Upper lobe of left lung (tissue), 6 donors: Measurements from ENCODE around the gene SLC12A1. TPM values are rescaled to one million over a fixed set of nuclear protein-coding genes. Genes with fewer than 3 reads are reported as not detected.
A peak's percentile ranks its signal among the peaks of the same experiment; 100 is the strongest.

Experiments
- ATAC-seq, 2 donors: fragments of 200-7000 bp; cut with Tn5 transposase; one replicate each; pipeline ENCODE4 v1.9.1; 2022; ENCODE audit warnings: mild to moderate bottlenecking in 2 of 2, moderate library complexity in 2 of 2; ENCODE audit not compliant: low FRiP score in 2 of 2
- DNase-seq, 2 donors: peaks; one replicate each; pipeline ENCODE4 v3.0.0-alpha.2; 2019 to 2020
- H3K27ac ChIP-seq, 4 donors: fragments of 200-600 bp; sonication (generic); one replicate each; pipeline ENCODE4 v1.5.1; 2016 to 2019
- H3K27me3 ChIP-seq, 4 donors: fragments of 200-600 bp; sonication (generic); one replicate each; pipeline ENCODE4 v1.5.1; 2017 to 2019
- H3K36me3 ChIP-seq, 4 donors: fragments of 200-600 bp; sonication (generic); one replicate each; pipeline ENCODE4 v1.5.1; 2016 to 2019
- H3K4me1 ChIP-seq, 4 donors: fragments of 200-600 bp; sonication (generic); one replicate each; pipeline ENCODE4 v1.5.1; 2018 to 2019
- H3K4me3 ChIP-seq, 4 donors: fragments of 200-600 bp; sonication (generic); one replicate each; pipeline ENCODE4 v1.5.1; 2017 to 2019; ENCODE audit warnings: mild to moderate bottlenecking in 2 of 4, moderate library complexity in 1 of 4
- H3K9me3 ChIP-seq, 4 donors: fragments of 200-600 bp; sonication (generic); one replicate each; pipeline ENCODE4 v1.5.1; 2018 to 2019
- EP300 ChIP-seq, 4 donors: sonication (generic); formaldehyde crosslinking; IDR thresholded peaks; one replicate each; pipeline ENCODE4 v1.5.1; 2017; ENCODE audit warnings: antibody characterized with exemption in 4 of 4, control low read depth in 2 of 4
- POLR2A ChIP-seq, 4 donors: fragments of 450-650 bp; IDR thresholded peaks; one replicate each; pipeline ENCODE4 v1.5.1; 2016 to 2017; ENCODE audit warnings: antibody characterized with exemption in 4 of 4, mild to moderate bottlenecking in 2 of 4
- POLR2AphosphoS5 ChIP-seq, 2 donors: sonication (generic); formaldehyde crosslinking; IDR thresholded peaks; one replicate each; pipeline ENCODE4 v1.5.1; 2017; ENCODE audit warnings: antibody characterized with exemption in 2 of 2
- WGBS, 2 donors: methylation state at CpG; one replicate each; pipeline ENCODE4 v1.1.5; 2017 to 2018; 5-methylcytosine and 5-hydroxymethylcytosine counted together
- total RNA-seq, 6 donors: library from RNA; depleted of rRNA in 4 of 6; stranded (reverse); fragments of >200 nt in 4 of 6; gene quantifications; one replicate each; pipeline versions ENCODE4 v1.1.0 to v1.2.1, GENCODE V29; 2016 to 2021
- TF ChIP-seq, protein P1 (sequence below), 6 experiments: fragments of 450-650 bp in 4 of 6; fragments of 200-600 bp in 2 of 6; sonication (generic) in 2 of 6; IDR thresholded peaks; one replicate each; pipeline ENCODE4 v1.5.1; 2016 to 2019; ENCODE audit warnings: antibody characterized with exemption in 6 of 6
- donor health status: DM: no; HTN: no; CAD: no; lungs with moderate emphysema.
- donor health status: DM: no; HTN: yes; CAD: no; lungs with severe emphysema.

The SLC12A1 gene
- total RNA-seq, 6 donors from 2014 or later, result not detected

DNA sequence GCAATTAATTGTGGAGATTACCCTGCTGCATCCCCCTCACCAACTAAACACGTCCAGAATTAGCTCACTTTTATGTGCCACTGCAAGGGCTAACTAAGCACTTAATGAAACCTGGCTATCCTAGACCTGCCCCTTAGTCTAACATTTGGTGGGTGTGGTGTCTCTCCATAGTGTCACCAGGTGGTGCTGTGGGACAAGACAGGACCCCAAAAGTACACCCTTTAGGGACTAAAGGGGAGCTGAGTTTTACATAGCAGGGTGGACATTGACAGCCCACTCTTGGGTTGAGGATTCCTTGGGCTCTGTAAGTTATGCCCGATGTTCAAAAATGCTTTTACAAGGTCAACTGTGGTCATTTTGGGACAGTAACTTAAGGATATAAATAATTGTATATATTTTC lies 130.8 kb downstream of the SLC12A1 start:
- WGBS, 2 donors, result 89 to 100% methylated on average over 2 of the region's 2 CpGs
- H3K27me3 ChIP-seq, result no peaks in the 10 kb centered on the region
- DNase-seq (no peak), ATAC-seq (peak in 1 of 2 donors; percentile 18)
- peaks cover 6 to 9% (median 7%) of the 10 kb centered on the region in 4 donors for H3K4me1 ChIP-seq
- no peak overlapping the region for H3K4me3 ChIP-seq
- H3K36me3 ChIP-seq, result peaks cover 0 to 75% (median 3%) of the 10 kb centered on the region in 4 donors
- TF ChIP-seq EP300 (IDR thresholded peaks at IDR 0.05) (no peak), POLR2A (IDR thresholded peaks at IDR 0.05) (no peak), POLR2AphosphoS5 (IDR thresholded peaks at IDR 0.05) (no peak)
- TF ChIP-seq, protein P1, sequence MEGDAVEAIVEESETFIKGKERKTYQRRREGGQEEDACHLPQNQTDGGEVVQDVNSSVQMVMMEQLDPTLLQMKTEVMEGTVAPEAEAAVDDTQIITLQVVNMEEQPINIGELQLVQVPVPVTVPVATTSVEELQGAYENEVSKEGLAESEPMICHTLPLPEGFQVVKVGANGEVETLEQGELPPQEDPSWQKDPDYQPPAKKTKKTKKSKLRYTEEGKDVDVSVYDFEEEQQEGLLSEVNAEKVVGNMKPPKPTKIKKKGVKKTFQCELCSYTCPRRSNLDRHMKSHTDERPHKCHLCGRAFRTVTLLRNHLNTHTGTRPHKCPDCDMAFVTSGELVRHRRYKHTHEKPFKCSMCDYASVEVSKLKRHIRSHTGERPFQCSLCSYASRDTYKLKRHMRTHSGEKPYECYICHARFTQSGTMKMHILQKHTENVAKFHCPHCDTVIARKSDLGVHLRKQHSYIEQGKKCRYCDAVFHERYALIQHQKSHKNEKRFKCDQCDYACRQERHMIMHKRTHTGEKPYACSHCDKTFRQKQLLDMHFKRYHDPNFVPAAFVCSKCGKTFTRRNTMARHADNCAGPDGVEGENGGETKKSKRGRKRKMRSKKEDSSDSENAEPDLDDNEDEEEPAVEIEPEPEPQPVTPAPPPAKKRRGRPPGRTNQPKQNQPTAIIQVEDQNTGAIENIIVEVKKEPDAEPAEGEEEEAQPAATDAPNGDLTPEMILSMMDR (IDR thresholded peaks at IDR 0.05), result no peak
- no peak overlapping the region for H3K27ac ChIP-seq
- H3K9me3 ChIP-seq, result no peaks in the 10 kb centered on the region

DNA sequence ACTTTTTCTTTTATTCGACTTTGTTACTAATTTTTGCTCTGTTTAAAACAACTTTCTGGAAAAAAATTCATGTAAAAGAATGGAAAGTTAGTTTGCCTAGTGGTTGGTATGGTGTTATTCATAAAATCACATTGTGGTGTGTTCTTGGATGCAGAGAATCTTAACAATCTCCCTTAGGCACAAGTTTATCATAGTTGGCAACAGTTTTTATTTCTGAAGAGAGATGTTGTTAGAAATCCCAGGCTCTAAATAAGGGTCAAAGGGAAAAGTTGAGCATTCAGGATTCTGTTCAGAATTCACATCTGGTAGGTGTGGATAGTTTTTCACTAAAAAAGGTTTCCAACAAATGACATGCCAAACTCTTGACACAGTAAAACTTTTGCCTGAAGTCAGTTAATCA lies 131.5 kb downstream of the SLC12A1 start:
- H3K9me3 ChIP-seq, result no peaks in the 10 kb centered on the region
- ATAC-seq (no peak), DNase-seq (no peak)
- H3K4me1 ChIP-seq, result peaks cover under 1 to 2% (median 2%) of the 10 kb centered on the region in 4 donors
- H3K36me3 ChIP-seq, result peaks cover 0 to 82% (median 3%) of the 10 kb centered on the region in 4 donors
- no peaks in the 10 kb centered on the region for H3K27me3 ChIP-seq
- TF ChIP-seq POLR2AphosphoS5 (IDR thresholded peaks at IDR 0.05) (no peak), EP300 (IDR thresholded peaks at IDR 0.05) (no peak), POLR2A (IDR thresholded peaks at IDR 0.05) (no peak)
- TF ChIP-seq, protein P1 (IDR thresholded peaks at IDR 0.05), result no peak
- H3K27ac ChIP-seq, result no peak overlapping the region
- H3K4me3 ChIP-seq, result no peak overlapping the region
- 80 to 84% methylated on average over 1 of the region's 1 CpG for WGBS, 2 donors

DNA sequence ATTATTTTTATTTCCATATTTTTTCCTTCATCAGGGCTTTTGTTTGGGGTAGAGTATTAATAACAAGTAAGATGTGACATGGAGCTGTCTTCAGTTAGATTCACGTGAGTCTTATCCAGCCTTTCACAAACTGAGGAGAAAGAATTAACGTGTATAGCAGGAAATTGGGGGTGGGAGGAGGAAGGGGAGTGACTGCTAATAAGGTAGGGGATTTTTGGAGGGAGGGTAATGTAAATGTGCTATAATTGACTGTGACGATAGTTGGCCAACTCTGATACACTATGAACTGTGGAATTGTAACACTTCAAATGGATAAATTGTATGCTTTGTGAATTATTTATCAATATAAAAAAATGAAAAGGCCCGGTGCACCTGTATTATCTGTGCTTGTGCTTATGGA lies 134.0 kb downstream of the SLC12A1 start:
- DNase-seq (no peak), ATAC-seq (no peak)
- peaks cover 0 to 76% (median 9%) of the 10 kb centered on the region in 4 donors for H3K36me3 ChIP-seq
- H3K4me3 ChIP-seq, result no peak overlapping the region
- 74 to 75% methylated on average over 4 of the region's 4 CpGs for WGBS, 2 donors
- no peak overlapping the region for H3K27ac ChIP-seq
- H3K27me3 ChIP-seq, result no peaks in the 10 kb centered on the region
- no peaks in the 10 kb centered on the region for H3K9me3 ChIP-seq
- no peaks in the 10 kb centered on the region for H3K4me1 ChIP-seq
- TF ChIP-seq EP300 (IDR thresholded peaks at IDR 0.05), result no peak
- TF ChIP-seq, protein P1 (IDR thresholded peaks at IDR 0.05), result no peak
- no peak for TF ChIP-seq POLR2AphosphoS5 (IDR thresholded peaks at IDR 0.05)
- TF ChIP-seq POLR2A (IDR thresholded peaks at IDR 0.05), result no peak

DNA sequence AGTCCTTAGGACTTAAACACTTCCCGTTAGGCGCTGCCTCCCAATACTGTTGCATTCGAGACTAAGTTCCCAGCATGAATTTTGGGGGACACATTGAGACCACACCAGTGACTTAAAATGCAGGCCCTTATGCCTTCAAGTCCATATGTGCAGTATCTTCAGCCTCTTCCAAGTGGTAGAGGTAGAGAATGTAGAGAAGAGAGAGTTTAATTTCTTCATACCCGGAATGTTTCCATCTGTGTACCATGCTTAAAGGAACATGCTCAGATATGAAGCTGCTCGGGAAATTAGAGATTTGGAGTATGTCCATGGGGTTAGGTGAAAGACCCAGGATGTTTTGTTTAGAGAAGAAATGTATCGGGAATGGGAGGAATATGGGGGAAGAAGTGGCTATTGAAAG lies 137.8 kb downstream of the SLC12A1 start:
- H3K27me3 ChIP-seq, result no peaks in the 10 kb centered on the region
- ATAC-seq (no peak), DNase-seq (no peak)
- no peak overlapping the region for H3K4me3 ChIP-seq
- peaks cover 0 to 42% (median 6%) of the 10 kb centered on the region in 4 donors for H3K36me3 ChIP-seq
- H3K4me1 ChIP-seq, result no peaks in the 10 kb centered on the region
- 93 to 95% methylated on average over 6 of the region's 6 CpGs for WGBS, 2 donors
- H3K27ac ChIP-seq, result no peak overlapping the region
- no peaks in the 10 kb centered on the region for H3K9me3 ChIP-seq
- TF ChIP-seq POLR2AphosphoS5 (IDR thresholded peaks at IDR 0.05) (no peak), POLR2A (IDR thresholded peaks at IDR 0.05) (no peak), EP300 (IDR thresholded peaks at IDR 0.05) (no peak)
- TF ChIP-seq, protein P1 (IDR thresholded peaks at IDR 0.05), result no peak

DNA sequence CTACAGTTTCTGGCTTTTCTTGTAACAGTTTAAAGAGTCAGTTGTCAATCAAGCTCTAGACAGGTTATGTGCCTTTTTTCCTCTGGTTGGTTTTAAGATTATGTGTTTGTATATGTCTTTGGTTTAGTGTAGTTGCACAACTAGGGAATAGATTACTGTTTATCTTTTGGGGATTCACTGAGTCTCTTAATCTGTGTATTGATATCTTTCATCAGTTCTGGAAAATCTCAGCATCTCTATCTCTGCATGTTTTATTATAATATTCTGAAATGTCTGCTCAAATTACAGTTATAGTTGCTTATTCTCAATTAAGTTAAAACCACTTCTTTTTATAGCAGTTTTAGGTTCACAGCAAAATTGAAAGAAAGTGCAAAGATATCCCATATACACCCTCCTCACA lies 139.4 kb downstream of the SLC12A1 start:
- H3K4me3 ChIP-seq, result no peak overlapping the region
- no peaks in the 10 kb centered on the region for H3K9me3 ChIP-seq
- no peaks in the 10 kb centered on the region for H3K4me1 ChIP-seq
- no peaks in the 10 kb centered on the region for H3K27me3 ChIP-seq
- peaks cover 0 to 32% (median 6%) of the 10 kb centered on the region in 4 donors for H3K36me3 ChIP-seq
- no peak for DNase-seq
- no peak overlapping the region for H3K27ac ChIP-seq
- ATAC-seq, result no peak
- TF ChIP-seq POLR2A (IDR thresholded peaks at IDR 0.05), result no peak
- no peak for TF ChIP-seq EP300 (IDR thresholded peaks at IDR 0.05)
